PFSK-1 (cell line): ENCODE data around the gene ZDHHC14.

Source experiments
- FOXP2 ChIP-seq: optimal IDR thresholded peaks from 2 replicates; pipeline ENCODE3; 2011; ENCODE audit warnings: borderline replicate concordance, control low read depth, inconsistent platforms; ENCODE audit not compliant: insufficient read depth; ENCODE audit errors: extremely low read length, extremely low read depth
- POLR2AphosphoS5 ChIP-seq: IDR thresholded peaks from 2 replicates; pipeline ENCODE4 v1.6.1; 2012; ENCODE audit warnings: low read depth, mild to moderate bottlenecking, control low read depth, low read length, moderate library complexity
- REST ChIP-seq, 2 experiments: IDR thresholded peaks; 2 replicates each; pipeline versions ENCODE4 v1.6.1 to v1.8.0; 2011 to 2012; ENCODE audit warnings: low read depth in 2 of 2, low read length in 2 of 2, control low read depth in 1 of 2, inconsistent platforms in 1 of 2, mild to moderate bottlenecking in 1 of 2, moderate library complexity in 1 of 2; ENCODE audit not compliant: insufficient read depth in 1 of 2
- SIN3A ChIP-seq: IDR thresholded peaks from 2 replicates; pipeline ENCODE4 v1.6.1; 2012; ENCODE audit warnings: mild to moderate bottlenecking, low read length, moderate library complexity, borderline replicate concordance; ENCODE audit not compliant: insufficient read depth

- TF ChIP-seq REST (IDR thresholded peaks at IDR 0.05; ENCODE audit: insufficient read depth in 1 of 2, low read depth in 2 of 2, low read length in 2 of 2) = no peak
- no peak for TF ChIP-seq POLR2AphosphoS5
- TF ChIP-seq FOXP2 = no peak
- no peak for TF ChIP-seq SIN3A
Observed at GRCh38 chr6:157514659-157515496, 133.9 kb downstream of the ZDHHC14 start.
